HCT116 (cell line): ENCODE results near the gene XYLT1.

Source experiments
- CTCF ChIP-seq, 3 experiments: fragments of 200-600 bp in 1 of 3; sonication (generic) in 1 of 3; IDR thresholded peaks in 2 of 3; conservative IDR thresholded peaks in 1 of 3; 2 replicates each; pipeline ENCODE4 v1.5.1; 2012 to 2017; ENCODE audit warnings: low read depth in 2 of 3, low read length in 2 of 3, antibody characterized with exemption in 1 of 3, borderline replicate concordance in 1 of 3, control low read depth in 1 of 3, mild to moderate bottlenecking in 1 of 3, mixed read lengths in 1 of 3, mixed run types in 1 of 3, moderate library complexity in 1 of 3; ENCODE audit not compliant: insufficient read depth in 1 of 3
- EZH2 ChIP-seq: fragments of 200-600 bp; sonication (generic); IDR thresholded peaks from 2 replicates; pipeline ENCODE4 v1.6.1; 2017; ENCODE audit warnings: antibody characterized with exemption, mixed run types
- JUND ChIP-seq: IDR thresholded peaks from 2 replicates; pipeline ENCODE4 v1.6.1; 2012
- MAX ChIP-seq: IDR thresholded peaks from 2 replicates; pipeline ENCODE4 v1.6.1; 2012
- POLR2A ChIP-seq: IDR thresholded peaks from 2 replicates; pipeline ENCODE4 v1.7.0; 2011; ENCODE audit warnings: borderline replicate concordance; ENCODE audit not compliant: insufficient read depth, insufficient read length; ENCODE audit errors: extremely low read depth
- POLR2AphosphoS5 ChIP-seq: IDR thresholded peaks from 2 replicates; pipeline ENCODE4 v1.6.1; 2011; ENCODE audit warnings: mild to moderate bottlenecking, low read depth, low read length, moderate library complexity
- REST ChIP-seq: IDR thresholded peaks from 2 replicates; pipeline ENCODE4 v1.6.1; 2012; ENCODE audit warnings: low read depth
- SIN3A ChIP-seq: IDR thresholded peaks from 2 replicates; pipeline ENCODE4 v1.6.1; 2012; ENCODE audit warnings: low read depth

- no peak for TF ChIP-seq REST
- TF ChIP-seq EZH2, result no peak
- TF ChIP-seq CTCF (IDR thresholded peaks at IDR 0.05 in 2 of 3, conservative IDR thresholded peaks at IDR 0.05 in 1 of 3; ENCODE audit: borderline replicate concordance in 1 of 3, insufficient read depth in 1 of 3, low read depth in 2 of 3, low read length in 2 of 3), result no peak
- no peak for TF ChIP-seq JUND
- TF ChIP-seq SIN3A, result no peak
- no peak for TF ChIP-seq POLR2AphosphoS5
- TF ChIP-seq MAX, result no peak
- no peak for TF ChIP-seq POLR2A
Observed at GRCh38 chr16:17076092-17076754, 394.5 kb downstream of the XYLT1 start.
